OCI-M2 (cell line): ENCODE measurements around the gene CCDC92B.
"Not testable (repeated sequence)": the region's sequence is repeated elsewhere in the genome, so short reads cannot be mapped to it uniquely, and the experiment has no call there.

Source experiments
- DNase-seq: peaks from one replicate; lab custom pipeline; 2025; ENCODE audit not compliant: unreplicated experiment; lab: John Stamatoyannopoulos, UW

Gene CCDC92B

GRCh38 chr17:2704890-2705248 is 44.6 kb downstream of the CCDC92B start:
- DNase-seq, result no peak

- DNase-seq, result no peak
These were observed 45.2 kb downstream of the CCDC92B start for GRCh38 chr17:2704031-2704889.

GRCh38 chr17:2703606-2704005 is 45.8 kb downstream of the CCDC92B start:
- DNase-seq, result no peak

- DNase-seq, result no peak
These were observed 46.3 kb downstream of the CCDC92B start for GRCh38 chr17:2703181-2703580.

GRCh38 chr17:2701996-2702741 is 47.3 kb downstream of the CCDC92B start:
- DNase-seq, result no peak

- no peak for DNase-seq
These were observed 48.1 kb downstream of the CCDC92B start for GRCh38 chr17:2701161-2701995.

GRCh38 chr17:2700491-2701141 is 48.8 kb downstream of the CCDC92B start:
- DNase-seq, result no peak

GRCh38 chr17:2700030-2700490 is 49.4 kb downstream of the CCDC92B start:
- no peak for DNase-seq

- not testable (repeated sequence) for DNase-seq
These were observed 50.1 kb downstream of the CCDC92B start for GRCh38 chr17:2699216-2699805.

- no peak for DNase-seq
These were observed 51.8 kb downstream of the CCDC92B start for GRCh38 chr17:2697611-2698162.

GRCh38 chr17:2695961-2696760 is 53.3 kb downstream of the CCDC92B start:
- no peak for DNase-seq

- DNase-seq, result no peak
These were observed 54.0 kb downstream of the CCDC92B start for GRCh38 chr17:2695243-2695960.

GRCh38 chr17:2694381-2695242 is 54.8 kb downstream of the CCDC92B start:
- DNase-seq, result no peak

- no peak for DNase-seq
These were observed 55.7 kb downstream of the CCDC92B start for GRCh38 chr17:2693561-2694380.

GRCh38 chr17:2692781-2693135 is 56.7 kb downstream of the CCDC92B start:
- no peak for DNase-seq

- DNase-seq, result no peak
These were observed 57.3 kb downstream of the CCDC92B start for GRCh38 chr17:2691965-2692780.
